Measurements from ENCODE around the gene TBC1D9B.

- TF ChIP-seq ARNT (IDR thresholded peaks at IDR 0.05) (no peak), SP1 (IDR thresholded peaks at IDR 0.05) (no peak), LEF1 (IDR thresholded peaks at IDR 0.05; ENCODE audit: borderline replicate concordance) (no peak), FOXK2 (IDR thresholded peaks at IDR 0.05) (no peak), SUZ12 (IDR thresholded peaks at IDR 0.05) (no peak), BHLHE40 (IDR thresholded peaks at IDR 0.05; ENCODE audit: borderline replicate concordance) (no peak), PKNOX1 (IDR thresholded peaks at IDR 0.05) (no peak), NFRKB (IDR thresholded peaks at IDR 0.05) (no peak), FOXA1 (IDR thresholded peaks at IDR 0.05) (no peak), ELF4 (IDR thresholded peaks at IDR 0.05) (no peak)
These were observed 28.6 kb downstream of the TBC1D9B start for GRCh38 chr5:179879003-179879689.

All from HEK293T (cell line).